Measurements from ENCODE around the gene SHISA9.

SHISA9 gene

DNA sequence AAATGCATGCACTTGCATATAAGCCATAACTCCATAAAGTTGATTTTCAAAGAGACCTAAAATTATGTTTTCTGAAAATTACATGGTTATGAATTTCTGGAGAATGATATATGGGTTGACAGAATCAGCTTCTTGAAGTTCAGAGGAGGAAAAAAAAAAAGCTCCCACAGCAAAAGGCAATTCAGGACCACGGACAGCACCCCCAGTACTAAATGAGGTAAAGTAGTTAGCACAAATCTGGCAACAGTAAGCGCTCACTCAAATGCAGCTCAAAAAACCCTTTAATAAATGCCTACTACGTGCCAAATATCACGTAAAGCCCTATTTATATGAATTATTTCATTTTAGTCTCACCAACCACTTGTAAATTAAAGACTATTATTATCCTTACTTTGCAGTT is 135.2 kb downstream of the SHISA9 start:
- DNase-seq, result no peak

DNA sequence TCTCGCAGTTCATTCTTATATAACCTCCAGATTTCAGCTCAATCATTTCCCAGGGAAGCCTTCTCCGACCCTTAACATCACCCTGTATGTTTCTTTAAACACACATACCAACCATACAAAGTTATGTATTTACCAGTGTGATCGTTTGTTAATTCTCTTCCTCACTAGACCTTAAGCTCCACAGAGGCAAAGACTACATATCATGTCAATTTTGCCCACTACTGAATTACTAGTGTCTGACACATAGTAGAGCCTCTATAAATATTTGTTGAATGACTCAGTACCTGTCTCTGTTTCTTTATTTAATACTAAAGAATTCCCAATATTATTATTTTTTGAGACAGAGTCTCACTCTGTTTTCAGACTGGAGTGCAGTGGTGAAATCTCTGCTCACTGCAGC is 137.2 kb downstream of the SHISA9 start:
- DNase-seq, result no peak

DNA sequence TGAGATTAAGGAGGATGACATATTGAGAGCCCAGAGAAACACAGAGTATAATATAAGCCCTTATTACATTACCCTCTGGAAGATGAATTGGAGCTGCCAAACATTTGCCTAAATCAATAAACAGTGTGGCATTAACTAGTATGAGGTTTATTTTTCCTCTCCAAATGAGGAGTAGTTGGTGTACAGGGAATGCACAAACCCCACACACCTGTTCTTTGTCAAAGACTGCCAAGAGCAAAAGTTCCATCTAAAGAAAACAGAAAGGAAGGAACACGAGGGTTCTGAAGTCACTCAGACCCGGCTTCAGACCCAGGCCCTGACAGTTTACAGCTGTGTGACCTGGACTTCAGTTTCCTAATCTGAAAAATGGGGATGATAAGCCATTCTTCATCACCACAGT is 138.1 kb downstream of the SHISA9 start:
- DNase-seq, result no peak

DNA sequence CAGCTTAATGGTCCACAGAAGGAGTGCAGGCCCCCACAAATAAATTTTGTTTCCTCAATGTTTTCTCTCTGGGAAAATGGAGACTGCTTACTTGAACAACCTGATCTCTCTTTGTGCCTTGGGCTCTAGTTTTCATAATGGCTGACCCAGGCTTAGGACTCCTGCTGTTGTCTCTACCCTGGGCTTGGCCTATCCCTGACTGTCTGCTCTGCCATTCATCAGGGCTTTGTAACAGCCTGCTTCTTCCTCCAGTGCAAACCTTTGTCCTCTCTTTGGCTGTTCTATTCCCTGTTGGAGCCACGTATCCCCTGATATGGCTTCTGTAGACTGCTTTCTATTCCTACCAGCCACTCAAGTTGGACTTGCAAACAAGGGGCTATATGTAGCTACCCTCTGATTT is 139.8 kb downstream of the SHISA9 start:
- no peak for DNase-seq

DNA sequence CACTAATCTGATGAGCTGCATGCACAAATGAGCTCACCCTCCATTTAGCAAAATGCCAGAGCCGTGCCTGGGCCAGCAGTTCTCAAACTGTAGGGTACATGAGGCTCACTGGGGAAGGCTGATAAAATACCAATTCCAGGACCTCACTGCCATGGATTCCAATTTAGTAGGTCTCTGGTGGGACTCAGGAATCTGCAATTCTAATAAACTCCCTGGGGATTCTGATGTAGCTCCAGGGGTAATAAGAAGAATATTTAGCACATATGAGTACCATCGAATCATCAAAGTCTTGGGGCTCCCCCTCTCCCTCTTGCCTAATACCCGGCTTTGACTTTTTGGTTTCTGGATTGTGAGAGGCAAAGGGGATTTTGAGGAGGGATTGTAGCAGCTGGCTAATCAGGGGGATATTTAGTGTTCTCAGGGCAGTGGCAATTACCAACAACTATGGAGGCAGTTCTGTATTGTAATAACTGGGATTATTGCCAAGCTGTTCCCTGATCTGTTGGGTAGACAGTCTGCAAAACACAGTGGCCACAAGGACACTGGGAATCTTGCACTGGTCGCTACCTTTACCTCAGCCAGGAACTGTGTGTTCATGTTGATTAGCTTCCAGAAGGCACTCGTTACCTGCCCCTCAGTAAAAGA is 140.4 kb downstream of the SHISA9 start:
- DNase-seq, result peak; percentile 15

DNA sequence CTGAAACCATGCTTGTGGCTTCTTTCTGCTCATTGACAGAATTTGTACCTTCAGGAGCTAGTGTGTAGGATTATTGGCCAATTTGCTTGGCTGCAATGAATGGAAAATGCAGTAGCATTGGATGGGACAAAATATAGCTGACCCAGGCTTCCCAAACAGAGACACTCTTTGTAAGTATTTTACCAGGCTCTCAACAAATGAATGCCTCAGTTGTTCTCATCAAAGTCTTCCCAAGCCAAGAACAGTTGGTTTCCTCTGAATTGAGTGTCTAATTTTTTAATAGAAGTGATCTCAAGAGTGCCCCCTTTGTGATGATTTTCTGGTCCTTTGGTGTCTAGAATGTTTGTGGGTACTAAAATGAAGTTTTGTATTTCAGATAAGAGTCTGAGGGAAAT is 140.9 kb downstream of the SHISA9 start:
- no peak for DNase-seq

DNA sequence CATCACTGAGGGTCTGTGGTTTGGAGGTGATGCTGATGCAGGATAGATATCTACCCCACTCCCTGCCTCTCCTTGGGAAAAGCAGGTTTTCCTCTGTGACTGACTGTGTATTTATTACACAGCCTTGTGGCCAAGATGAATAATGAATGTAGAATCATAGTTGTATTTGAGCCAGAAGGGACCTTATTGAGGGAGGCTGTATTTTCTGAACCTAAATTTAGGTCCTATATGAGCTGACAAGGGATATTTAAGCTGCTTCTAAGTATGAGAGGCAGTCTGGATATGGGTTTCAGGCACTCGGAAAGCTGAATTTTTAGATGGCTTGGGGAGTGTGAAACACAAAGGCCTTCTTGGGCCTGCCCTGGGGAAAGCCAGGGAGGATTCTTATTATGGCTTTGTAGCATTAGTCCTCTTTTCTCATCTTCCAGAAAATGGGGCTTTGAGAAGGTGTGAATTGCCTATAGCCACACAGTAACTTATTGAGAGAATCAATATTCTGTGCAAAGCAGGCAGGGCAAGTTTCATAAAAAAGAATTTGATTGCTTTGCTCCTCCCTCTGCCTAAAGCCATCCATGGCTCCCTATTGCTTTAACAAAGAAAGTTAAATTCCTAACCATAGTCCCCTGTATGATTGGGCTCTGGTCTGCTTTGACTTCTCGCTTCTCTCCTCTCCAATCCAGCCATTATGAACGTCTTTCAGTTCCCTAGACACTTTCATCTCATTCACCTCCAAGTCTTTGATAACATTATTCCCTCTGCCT is 144.8 kb downstream of the SHISA9 start:
- DNase-seq, result no peak

DNA sequence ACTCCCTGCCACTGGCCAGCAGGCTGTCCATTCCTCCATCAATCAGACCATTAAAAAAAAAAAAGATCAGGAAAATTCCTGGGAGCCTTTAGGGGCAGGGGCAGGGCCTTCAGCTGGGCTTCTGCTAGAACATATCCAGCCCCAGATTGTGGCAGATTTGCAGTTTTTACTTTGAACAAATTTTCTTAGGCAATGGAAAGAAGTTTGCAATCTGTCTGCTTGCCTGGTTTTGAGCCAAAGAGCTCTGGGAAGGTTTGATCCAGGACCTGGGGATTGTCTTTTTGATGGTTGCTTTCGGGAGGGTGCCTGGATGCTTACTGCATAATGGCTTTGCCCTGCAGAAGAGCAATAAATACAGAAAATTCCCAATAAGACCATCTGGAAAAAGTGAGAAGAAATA is 145.9 kb downstream of the SHISA9 start:
- DNase-seq, result no peak

DNA sequence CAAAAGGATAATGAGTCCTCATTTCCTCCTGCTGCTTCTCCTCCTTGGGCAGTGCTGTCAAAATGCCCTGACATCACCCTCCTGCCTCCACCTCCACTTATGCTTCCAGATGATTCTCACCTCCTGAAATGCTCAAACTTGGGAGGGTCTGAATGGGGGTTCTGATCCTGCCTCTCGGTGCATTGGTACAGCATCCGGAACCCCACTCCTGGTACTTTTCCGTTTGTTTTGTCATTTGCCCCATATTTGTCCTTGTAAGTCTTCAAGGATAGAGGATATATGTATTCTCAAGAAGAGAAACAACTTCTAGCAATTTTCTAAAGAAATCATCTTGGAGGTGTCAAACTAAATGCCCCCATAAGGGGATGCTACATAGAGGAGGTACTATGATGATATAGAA is 148.3 kb downstream of the SHISA9 start:
- DNase-seq, result no peak

DNA sequence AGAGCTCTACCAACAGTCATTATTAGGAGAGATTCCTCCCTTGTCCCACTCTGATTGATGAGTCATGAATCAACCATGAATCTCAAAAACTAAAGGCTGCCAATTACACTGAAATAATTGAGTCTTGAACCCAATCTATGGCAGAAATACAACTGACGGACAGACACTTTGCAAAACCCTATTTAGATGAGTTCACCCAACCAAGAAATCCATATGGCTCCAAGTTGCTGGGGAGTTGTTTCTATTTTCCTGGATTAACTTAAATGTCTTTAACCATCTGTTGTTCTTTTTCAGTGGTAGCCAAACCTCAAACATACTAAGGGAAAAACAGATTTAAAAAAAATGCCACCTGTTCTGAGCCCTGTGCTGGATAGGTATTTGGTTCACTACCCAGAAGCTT is 151.0 kb downstream of the SHISA9 start:
- peak; percentile 95 for DNase-seq

DNA sequence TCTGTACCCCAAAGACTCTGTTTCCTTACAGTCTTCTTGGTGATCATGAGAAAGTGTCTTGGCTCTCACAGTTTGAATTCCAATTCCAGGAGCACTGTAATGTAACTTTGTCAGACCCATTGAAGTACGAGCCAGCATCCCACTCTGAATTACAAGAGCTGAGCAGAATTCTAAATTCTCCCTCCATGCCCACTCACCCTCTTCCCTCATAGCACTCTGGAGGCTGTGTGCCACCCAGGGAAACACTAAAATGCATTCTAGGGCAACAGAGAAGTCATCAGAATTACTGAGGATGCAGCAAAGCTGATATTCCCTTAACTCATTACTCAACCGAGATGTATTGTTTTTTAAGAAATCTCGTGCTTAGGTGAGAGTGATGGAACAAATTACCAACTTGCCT is 154.1 kb downstream of the SHISA9 start:
- no peak for DNase-seq

DNA sequence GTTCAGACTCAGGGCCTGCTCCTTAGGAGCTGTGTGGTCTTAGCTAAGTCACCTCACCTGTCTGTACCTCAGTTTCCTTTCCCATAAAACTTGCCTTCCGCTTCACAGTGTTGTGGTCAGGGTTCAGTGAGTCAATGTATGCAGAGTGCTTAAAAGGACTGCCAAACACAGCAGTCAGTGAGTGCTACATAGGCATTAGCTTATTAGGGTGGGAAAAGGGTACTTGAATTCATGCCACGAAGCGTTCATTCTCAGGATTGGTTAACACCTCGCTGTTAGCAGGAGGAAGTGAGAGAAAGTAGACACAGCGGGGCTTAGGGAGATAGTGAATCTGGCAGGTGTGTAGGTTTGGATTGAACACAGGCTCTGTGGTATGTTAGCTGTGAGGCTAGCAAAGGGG is 155.2 kb downstream of the SHISA9 start:
- DNase-seq, result no peak

DNA sequence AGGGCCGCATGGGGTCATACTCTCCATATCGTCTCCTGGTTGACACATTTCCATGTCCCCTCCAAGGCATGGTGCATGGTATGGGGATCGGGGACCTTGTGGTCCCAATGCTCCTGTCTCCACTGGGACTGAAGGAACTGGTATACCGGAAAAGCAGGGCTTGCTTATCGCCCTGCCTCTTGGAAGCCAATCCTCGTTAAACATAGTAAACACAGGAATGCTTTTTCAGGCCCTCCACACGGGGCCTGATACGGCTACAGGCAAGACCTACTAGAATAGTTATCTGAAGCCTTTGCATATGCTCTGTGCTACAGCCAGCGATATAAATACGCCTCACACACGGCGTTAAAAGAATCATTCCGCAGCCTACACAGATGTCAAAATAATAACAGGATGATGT is 159.5 kb downstream of the SHISA9 start:
- no peak for DNase-seq

DNA sequence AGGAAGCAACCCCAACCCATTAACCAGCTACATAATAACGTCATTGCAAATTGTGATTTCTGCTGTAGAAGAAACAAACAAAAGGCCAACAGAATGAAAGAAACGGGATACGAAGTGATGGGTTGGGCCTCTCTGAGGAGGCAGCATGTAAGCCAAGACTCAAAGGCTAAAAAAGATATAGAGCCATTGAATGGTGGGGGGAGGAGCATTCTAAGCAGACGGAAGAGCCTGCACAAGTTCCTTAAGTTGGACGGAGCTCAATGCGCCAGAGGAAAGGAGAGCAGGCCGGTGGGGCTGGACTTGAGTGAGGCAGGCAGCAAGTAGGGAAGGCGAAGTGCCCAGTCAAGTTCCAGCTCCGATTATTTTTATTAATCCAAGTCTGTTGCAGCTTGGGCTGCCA is 160.3 kb downstream of the SHISA9 start:
- DNase-seq, result no peak

DNA sequence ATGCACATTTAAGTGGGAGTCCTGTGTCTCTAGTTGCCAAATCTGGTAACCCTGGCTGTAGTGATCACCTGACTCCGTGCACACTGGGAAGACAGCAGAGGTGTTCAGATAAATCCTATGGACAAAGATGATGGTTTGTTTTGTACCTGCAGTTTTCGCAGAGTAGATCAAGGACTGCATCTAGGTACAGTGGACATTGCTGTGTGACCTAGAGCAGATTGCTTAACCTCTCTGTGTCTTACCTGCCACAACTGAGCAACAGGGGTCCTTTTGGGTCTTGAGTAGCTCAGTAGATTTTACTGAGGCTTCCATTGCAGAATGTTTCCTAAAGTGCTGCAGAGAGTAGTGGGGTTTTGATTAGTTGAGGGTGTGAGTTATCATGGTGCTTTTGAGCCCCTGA is 160.8 kb downstream of the SHISA9 start:
- no peak for DNase-seq

DNA sequence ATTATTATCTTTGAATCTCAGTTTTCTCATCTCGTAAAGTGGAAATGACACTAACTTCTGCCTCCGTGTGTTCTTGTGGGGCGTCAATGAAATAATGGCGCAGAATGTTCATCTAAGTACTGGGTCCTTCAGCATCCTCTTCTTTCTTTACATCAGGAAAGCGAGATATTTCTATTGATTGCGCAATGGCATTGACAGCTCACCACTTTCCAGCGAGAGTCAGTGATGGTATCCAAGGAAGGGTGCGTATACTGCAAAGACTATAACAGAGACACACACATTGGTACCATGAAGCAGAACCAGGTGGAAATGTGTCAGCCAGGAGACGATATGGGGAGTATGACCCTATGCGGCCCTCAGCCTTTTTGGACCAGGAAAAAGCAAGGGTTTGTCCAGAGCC is 162.1 kb downstream of the SHISA9 start:
- DNase-seq, result no peak

DNA sequence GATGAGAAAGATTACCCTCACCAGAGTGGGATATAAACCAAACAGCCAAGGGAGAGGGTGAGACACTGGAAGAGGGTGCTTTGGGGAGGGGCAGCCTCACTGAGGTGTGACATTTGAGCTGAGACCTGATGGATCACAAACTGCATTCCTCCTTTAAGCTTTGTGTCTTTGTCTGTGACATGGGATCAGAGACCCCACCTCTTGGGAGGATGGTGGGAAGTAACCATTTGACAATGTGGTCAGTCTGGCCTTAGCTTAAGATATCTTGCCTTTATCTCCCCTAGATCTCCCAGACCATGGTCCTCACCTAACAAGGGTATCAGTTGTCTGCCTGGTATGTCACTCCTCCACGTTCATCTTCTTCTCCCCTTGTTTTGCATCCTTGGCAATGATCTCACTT is 163.4 kb downstream of the SHISA9 start:
- no peak for DNase-seq

DNA sequence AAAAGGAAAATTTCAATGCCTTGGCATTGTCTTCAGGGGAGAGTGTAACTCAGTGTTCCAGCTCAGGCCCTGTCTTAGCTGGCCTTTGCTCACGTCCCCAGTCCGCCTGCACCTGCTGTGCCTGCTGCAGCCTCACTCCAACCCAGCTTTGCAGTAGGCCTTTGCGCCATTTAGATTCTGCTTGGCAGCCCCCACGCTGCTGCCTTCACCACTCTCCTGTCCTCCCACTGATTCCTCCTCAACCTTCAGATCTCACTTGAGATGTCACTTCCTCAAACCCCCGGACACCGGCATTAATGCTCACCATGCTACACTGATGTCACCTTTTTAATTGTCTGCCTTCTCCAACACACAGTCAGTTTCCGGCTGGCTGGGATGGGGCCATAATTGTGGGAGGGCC is 166.2 kb downstream of the SHISA9 start:
- DNase-seq, result no peak

DNA sequence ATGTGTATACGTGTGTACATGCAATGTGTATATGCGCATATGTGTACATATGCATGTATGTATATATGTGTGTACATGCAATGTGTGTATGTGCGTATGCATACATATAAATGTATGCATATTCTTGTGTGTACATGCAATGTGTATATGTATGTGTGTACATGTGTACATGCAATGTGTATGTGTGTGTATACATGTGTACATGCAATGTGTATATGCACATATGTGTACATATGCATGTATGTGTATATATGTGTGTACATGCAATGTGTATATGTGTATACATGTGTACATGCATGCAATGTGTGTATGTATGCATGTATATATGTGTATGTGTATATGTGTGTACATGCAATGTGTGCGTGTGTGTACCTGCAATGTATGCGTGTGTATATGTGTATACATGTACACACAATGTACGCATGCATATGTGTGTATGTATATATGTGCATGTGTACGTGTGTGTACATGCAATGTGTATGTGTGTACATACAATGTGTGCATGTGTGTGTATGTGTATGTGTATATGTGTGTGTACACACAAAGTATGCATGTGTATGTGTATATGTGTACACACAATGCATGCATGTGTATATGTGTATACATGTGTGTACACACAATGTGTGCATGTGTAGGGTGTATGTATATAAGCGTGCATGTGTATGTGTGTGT is 167.7 kb downstream of the SHISA9 start:
- DNase-seq, result no peak

DNA sequence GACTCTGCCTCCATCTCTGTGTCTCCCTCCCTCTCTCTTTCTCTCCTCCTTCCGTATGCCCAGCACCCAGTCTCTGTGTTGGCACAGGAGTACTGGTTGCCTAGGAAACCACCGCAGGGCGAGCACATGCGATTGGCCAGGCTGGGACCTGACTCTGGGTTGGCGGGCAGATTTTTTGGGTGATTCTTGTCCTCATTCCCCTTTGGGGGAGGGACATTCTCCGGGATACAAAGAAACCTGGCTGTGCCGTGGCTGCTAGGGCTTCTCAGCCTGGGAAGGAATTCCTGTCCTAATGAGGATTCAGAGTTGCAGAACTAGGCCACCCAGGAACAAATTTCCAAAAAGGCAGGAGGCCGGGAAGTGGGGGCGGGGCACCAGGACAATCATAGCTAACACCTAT is 168.9 kb downstream of the SHISA9 start:
- no peak for DNase-seq

DNA sequence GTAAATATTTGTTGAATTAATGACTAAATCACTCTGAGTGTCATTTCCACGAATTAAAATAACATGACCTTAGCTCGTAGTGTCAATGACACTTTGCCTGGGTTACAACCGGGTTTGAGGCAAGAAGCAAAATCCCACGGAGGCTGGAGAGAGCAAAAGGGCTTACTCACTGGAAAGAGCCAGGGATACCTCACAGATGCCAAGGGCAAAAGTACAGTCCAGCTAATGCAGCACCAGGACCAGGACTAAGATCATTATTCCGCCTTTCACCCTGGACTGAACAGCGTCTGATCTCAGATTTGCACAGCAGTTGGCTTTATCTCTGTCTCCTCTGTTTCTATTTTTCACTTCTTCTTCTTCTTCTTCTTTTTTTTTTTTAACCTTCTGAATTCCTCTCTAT is 175.5 kb downstream of the SHISA9 start:
- DNase-seq, result no peak

DNA sequence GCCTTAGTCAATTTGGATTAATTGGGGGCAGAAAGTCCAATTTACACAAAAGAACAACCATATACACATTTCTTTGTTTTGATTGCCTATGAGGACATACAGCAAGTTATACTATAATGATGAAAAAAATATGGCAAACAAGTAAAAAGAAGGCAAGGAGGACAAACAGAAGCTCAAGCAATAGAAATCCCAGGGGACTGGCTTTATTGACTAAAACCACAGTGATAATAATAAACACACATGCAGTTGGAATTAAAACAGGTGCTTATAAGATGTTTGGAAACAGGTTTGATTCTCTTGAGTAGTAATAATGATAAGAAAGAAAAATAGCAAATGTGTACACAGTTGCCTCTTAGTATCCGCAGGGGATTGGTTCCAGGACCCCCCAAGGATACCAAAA is 176.4 kb downstream of the SHISA9 start:
- DNase-seq, result peak; percentile 22

DNA sequence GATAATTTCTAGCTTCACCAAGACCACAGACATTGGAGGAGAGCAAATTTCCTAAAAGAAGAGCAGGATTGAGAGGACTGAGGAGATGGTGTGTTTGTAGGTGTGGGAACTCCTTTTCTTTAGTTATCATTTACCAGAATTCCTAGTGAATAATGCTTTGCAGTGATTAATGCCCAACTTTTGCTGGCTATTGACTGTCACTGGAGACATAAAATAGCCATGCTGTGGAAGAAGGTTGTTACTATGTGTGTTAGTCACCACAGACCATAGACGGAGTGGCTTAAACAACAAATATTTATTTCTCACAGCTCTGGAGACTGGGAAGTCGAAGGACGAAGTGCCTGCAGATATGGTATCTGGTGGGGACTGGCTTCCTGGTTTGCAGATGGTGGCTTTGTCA is 179.1 kb downstream of the SHISA9 start:
- DNase-seq, result no peak

DNA sequence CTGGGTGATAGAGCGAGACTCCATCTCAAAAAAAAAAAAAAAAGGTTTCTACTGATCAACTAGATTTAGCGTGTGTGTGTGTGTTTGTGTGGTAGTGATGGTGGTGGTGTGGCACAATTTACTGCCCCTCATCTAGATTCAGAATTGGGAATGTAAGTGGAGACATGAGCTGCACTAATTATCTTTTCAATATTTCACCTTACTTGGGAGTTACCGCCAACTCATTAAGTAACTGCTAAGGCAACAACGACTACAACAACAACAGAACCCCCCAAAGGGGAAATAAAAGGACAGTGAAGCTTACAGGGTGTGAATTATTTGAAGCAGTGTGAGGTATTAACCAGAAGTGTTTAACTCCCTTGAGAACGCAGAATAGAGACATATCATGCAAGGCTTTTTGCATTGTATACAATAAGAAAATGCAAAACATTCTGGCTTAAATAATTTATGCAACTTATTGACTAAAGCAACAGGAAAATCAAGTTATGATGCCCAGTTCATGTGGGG is 180.5 kb downstream of the SHISA9 start:
- DNase-seq, result no peak

All from NCI-H2171 treated with DMSO at 0.1 percent for 48 hours (cell line).